ENCODE measurements around the gene RPLP2.
A peak's percentile ranks its signal among the peaks of the same experiment; 100 is the strongest.

RPLP2 gene

DNA sequence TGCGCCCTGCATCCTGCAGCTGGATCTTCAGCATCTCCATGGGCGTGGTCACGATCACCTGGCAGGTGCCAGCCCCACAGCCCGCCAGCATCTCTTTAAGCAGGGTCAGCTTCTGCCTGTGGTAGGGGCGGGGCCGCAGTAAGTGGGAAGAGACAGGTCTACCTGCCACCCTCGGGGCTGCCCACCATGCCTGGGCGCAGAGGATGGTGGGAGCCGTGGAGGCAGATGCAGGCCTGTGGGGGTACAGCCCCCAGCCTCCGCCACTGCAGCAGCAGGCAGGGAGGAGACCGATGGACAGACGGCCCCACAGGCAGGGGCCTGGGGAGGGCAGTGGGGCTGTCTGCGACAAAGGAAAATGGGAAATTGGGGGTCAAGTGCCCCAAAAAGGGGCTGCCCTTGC, 16.9 kb upstream of the RPLP2 start:
- no peak for DNase-seq

DNA sequence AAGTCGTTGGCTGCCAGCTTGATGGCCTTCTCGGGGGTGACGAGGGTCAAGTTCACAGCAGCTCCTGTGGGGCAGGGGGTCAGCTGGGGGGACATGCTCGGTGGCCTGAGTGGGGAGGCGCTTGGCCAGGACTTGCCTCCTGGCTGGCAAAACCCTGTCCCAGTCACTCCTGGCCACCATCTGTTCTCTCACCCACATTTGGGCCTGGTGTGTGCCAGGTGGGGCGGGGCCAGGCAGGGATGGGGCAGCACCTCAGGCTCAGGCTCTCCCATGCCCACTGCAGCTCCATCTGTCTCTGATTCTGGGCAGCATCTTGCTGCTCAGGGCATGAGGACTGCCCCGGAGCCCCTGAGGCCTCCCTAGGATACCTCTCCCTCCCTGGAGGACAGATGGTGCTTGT, 16.2 kb upstream of the RPLP2 start:
- DNase-seq: no peak

DNA sequence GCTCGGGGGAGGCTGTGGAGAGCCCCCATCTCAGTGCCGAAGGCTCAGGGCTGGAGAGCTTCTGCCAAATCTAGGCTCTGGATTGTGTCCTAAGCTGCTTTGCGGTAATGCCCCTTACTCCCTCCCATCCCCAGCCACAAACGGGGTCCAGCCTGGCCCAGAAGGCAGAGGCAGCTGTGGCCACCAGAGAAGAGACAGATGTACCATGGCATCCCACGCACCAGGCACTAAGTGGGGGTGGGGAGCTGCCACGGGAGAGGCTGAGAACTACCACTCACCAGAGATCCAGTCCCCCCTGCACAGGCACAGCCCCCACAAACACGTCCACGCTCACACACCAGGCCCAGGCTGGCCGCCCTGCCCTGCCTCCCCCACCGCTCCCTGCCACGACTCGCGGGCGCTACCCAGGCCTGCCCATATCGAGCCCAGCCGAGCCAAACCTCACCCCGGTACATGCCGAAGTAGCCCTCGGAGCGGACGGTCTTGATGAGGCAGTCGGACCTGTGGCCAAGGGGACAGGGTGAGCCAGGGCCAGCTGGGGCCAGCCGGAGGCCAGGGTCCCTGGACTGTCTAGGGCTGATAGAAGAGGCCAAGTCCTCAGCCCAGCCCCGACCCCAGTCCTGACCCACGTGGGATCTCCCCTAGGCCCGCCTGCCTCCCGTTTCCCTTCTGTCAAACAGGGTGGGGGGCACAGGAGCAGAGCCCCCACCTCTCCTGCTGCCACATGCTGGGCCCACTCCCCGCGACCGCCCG, 15.6 kb upstream of the RPLP2 start:
- no peak for DNase-seq

DNA sequence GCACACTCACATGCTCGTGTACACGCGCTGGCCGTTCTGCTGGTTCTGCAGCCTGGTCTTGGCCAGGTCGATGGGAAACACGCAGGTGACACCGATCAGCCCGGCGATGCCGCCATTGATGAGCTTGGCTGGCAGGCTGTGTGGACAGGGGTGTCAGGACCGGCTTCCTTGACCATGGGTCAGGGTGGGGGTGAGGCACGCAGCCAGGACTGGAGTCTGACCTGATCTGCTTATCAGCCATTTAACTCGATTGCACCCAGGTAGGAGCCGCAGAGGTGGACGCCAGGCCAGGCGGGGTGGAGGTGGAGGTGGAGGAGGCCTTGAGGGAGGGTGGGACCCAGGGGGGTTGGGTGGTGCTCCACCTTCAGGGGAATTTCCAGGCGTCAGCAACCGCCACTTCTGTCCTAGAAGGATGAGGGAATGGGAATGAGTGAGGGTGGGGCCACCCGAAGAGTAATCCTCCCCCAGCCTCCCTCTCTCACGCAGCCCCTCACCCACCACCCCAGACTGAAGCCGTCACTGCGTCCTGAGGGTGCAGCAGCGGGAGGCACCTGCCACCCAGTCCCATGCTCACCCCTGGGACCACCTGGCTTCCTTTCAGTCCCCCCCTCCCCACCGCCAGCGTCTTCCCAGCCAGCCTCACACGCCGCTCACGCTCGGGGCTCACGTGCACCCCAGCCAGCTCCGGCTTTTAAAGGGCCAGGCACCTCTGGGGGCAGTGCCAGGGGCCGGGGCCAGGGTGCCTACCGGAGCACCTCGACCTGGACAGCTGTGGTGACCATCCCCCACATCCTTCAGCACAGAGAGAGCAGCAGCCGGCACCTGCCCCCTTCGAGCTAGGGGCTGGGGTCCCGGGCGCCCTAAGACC, 14.8 kb upstream of the RPLP2 start:
- DNase-seq: no peak

DNA sequence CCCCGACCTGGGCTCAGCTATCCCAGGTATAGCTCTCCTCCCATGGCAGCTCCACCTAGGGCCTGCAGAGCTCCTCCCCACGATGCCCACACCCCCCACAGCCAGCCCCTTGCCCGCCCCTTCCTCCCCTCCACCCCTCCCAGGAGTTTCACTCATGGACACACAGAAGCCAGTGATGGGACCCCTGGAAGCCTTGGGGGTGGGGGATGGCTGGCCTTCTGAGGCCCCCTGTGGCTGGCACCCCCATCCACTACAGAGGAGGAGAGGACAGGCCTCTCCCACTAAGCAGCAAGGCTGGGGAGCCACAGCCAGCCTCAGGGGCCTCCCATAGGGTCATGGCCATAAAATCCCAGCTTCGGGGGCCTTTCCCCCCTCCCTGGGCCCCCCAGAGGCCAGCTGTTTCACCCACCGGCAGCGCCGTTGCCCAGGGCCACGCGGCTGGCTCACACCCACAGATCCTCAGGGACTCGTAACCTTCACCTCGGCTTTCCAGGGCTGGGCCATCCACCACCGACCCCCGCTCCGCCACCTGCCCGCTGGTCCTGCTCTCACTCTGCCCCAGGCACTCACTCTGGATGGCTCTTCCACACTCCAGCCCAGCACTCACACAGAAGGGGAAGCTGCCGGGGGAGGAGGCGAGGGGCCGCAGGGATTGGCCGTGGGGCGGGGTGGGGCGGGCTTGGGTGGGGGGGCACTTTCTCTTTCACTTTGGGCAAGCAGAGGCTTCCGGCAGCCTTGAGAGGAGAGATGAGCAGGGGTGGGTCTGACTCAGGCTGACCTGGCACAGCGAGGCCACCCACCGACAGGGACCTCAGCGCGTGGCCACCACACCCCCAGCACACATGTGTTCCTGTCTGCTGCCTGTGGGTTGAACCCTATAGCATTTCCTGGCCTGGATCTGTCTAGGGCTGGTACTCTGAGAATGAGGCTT, 13.9 kb upstream of the RPLP2 start:
- peak; percentile 90 for DNase-seq

DNA sequence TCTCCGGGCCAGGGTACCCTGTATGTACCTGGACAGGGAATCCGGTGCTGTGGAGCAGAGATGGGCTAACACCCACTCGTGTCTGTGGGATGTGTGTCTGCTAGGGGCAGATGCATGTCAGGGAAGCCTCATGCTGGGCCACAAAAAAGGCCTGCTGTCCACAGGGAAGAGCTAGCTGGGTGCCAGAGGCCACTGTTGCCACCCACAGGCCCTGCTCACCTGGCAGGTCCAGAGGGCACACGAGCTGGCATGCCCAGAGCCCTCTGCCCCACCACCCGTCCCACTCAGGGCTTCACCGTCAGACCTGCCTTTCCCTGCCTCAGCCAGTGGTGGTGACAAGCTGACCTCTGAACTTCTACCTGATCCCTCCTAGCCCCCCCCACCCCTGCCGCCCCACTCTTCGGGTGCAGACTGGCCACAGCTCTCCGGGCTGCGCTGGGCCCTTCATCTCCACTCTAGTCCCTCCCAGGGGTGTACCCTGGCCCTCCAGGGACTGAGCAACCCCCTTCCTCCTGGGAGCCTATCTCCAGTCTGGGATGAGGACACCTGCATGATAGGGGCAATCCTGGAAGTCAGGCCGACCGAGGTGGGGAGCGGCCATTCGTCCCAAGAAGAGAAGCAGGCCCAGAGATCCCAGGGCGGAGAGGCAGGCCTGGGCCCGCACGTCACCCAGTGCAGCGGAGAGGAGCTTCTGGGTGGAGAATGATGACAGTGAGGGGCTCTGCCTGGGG, 13.0 kb upstream of the RPLP2 start:
- no peak for DNase-seq

DNA sequence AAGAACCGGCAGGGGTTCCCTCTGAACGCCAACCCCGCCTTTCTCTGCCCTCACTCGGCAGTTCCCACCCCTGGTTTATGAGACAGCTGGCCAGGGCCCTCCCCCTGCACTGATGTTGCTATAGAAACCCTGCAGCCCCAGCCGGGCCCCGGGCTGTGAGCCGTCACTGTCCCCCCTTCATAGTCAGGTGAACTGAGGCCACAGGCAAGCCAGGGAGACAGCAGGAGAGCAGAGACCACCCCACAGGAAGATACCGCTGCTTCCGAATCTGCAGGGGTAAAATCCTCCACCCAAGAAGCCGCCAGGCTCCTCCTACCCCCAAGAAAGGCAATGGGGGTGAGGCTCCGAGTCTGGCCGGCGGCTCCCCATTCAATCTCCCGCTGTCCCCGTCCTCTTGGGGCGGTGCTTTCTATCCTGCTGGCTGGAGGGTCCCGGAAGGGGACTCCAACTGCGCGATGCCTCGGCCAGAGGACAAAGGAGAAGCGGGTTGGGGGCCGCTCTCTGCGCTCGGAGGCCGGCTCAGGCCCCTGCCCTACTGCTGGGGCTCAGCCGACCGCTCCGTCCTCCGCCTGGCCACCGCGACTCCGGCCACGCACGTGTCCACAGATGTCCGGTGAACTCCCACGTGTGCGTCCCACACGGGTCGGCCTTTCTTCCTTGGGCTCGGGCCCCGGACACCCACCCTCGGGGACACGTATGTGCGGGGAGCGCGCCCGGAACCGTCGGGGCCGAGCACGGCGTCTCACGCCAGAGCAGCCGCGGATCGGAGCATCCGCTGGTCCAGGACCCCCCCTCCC, 12.3 kb upstream of the RPLP2 start:
- peak; percentile 92 for DNase-seq

DNA sequence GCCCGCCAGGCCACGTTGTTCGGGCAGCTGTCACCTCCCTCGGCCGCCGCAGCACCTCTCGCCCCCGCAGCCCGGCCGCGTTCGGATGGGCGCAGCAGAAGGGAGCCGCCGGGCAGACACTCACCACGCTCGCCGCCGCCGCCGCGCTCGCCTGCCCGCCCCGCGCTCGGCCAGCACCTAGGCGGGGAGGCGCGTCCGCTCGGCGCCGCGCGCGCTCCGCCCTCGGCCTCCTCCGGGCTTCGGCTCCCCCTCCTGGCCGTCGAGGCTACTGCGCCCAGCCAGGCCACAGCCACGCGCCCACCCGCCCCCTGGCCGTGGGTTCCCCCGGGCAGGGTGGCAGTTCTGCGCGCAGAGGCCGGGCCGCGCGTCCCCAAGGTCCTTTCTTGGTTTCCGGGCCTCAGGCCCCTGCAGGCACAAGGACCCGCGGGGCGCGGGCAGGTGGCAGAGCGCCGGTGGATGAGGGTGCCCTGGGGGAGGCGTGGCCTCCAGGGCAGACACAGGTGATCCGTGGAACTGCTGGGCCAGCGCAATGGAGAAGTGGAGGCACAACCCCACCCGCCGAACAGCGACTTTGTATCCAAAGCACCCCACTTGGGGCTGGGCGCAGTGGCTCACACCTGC, 11.6 kb upstream of the RPLP2 start, which contains the start of gene SLC25A22:
TSS of gene SLC25A22 (minus strand) at position 189 of the 621 bp plus-strand sequence. CDS start 3,275 bp downstream, outside the sequence.
- peak; percentile 87 for DNase-seq

DNA sequence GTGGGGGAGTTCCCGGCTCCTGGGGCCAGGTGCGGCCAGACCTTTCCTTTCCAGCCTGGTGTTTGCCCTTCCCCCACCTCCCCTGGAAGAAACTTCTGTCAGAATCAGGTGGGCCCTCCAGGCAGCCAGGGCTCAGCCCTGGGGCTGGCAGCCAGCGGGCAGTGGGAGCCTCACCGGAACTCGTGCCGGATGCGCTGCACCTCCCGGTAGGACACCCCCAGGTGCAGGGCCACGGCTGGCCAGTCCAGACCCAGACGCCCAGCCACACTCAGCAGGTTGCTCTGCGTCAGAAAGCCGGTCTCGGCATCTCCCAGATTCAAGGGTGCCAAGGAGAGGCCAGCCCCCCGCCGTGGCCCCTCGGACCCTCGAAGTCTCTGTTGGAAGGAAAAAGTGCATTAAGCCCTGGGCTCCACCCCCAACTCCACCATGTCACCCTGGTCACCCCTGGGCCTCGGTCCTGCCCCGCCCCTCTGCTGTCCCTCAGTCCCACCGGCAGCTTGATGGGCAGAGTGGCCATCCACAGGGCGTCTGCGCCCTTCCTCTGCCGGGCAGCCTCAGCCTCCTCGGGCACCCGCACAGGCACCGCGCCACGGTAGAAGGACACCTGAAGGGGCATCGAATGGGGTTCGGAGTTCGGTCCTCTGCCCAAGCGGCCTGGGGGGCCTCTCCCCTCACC, 10.0 kb upstream of the RPLP2 start:
- no peak for DNase-seq

DNA sequence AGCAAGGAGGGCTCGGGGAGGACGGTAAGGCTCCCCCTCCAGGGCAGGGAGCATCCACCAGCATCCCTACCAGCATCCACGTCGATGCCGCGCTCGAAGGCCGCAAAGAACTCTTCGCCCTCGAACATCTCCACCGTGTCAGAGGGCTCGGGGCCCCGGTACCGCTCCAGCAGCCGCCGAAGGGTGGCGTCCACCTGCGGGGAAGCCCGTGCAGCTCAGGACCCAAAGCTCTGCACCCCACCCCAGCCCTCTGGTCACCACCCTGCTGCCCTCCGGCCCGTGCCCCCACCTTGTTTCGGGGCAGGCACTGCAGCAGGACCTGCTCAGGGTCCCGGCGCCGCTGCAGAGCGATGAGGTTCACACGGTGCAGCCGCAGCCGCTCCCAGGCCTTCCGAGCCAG, 9.3 kb upstream of the RPLP2 start:
- no peak for DNase-seq

DNA sequence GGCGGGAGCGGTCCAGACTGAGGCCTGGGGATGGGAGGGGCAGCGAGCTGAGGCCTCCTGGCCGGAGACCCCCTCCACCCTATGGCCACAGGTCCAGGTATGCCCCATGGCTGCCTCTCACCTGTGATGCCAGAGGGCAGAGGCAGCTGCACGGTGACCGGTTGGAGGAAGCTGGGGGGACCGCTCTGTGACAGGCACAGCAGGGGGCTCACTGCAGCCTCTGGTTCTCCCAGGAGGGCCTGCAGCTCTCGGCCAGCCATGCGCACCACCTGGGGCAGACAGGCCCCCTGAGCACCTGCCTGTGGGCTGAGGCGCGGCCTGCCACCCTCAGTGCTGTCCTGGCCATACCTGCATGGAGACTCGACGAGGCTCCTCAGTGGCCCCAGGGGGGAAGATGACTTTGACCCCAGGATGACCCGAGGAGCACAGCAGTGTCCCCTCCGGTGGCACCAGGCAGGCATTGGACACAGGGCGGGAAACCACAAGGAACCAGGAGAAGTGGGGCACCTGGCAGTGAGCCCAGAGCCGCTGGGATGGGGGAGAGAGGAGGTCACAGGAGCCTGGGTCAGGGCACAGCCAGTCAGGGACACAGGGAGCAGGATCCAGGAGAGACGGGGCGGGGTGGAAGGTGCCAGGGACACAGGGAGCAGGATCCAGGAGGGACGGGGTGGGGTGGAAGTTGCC, 8.5 kb upstream of the RPLP2 start:
- no peak for DNase-seq

DNA sequence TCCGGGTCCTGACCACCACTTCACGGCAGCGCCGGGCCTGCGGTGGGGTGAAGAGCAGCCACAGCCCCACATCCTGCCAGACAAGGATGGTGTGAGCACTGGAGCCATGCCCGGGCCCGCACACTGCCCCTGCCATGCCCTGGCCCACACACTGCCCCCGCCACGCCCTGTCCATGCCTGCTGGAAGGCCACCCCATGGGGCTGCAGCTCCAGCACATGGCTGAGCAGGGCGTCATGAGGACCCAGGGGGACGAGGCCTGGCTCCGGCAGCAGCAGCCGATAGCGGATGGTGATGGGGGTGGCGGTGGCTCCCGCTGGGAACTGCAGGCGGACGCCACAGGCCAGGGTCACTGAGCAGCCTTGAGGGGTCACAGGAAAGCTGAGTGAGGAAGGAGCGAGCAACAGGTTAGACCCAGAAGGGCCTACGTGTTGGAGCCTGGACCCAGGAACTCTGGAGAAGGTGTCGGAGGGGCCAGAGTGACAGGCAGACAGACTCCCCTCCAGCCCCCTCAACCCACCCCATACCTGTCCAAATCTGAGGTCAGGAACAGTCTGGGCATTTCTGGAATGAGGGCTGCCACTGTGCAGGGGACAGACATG, 7.6 kb upstream of the RPLP2 start:
- no peak for DNase-seq

DNA sequence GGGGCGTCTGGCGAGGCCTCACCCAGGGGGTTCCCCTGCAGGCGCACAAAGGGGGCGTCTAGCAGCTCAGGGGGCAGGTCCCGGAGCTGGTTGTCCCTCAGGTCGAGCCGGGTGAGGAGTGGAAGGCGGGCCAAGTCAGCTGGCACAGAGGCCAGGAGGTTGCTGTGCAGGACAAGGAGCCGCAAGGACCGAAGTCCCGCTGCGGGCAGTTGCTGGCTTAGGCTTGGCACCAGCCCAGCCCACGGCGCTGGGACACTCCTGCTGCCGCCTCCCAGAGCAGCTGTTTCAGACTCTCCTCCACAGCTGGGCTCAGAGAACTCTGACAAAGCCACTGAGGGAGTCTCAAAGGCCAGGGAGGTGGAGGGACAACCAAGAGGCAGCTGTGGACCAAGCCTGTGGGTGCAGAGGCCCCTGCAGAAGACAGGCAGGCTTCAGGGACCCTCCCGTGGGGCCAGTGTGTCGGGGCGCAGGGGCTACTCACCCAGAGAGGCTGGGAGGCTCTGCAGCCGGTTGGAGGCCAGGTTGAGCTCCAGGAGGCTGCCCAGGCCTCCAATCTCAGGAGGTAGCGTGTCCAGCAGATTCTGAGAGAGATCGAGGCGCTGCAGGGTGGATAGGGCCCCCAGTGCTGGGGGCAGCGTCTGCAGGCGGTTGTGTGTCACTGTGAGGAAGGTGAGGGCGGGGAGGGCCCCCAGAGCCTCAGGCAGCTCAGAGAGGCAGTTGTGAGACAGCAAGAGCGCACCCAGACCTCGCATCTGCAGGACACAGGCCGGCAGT, 6.9 kb upstream of the RPLP2 start:
- DNase-seq: no peak

DNA sequence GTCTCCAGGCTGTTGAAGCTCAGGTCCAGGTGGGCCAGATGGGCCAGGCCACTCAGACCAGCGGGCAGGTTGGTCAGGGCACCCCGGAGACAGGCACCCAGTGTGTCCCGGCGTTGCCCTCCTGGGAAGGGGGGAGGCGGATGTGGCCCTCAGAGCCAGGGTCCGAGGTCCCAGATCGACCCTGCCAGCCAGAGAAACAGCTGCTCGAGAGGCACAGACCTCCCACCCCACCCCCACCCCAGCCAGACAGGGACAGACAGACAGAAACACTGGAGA, 6.4 kb upstream of the RPLP2 start:
- no peak for DNase-seq

DNA sequence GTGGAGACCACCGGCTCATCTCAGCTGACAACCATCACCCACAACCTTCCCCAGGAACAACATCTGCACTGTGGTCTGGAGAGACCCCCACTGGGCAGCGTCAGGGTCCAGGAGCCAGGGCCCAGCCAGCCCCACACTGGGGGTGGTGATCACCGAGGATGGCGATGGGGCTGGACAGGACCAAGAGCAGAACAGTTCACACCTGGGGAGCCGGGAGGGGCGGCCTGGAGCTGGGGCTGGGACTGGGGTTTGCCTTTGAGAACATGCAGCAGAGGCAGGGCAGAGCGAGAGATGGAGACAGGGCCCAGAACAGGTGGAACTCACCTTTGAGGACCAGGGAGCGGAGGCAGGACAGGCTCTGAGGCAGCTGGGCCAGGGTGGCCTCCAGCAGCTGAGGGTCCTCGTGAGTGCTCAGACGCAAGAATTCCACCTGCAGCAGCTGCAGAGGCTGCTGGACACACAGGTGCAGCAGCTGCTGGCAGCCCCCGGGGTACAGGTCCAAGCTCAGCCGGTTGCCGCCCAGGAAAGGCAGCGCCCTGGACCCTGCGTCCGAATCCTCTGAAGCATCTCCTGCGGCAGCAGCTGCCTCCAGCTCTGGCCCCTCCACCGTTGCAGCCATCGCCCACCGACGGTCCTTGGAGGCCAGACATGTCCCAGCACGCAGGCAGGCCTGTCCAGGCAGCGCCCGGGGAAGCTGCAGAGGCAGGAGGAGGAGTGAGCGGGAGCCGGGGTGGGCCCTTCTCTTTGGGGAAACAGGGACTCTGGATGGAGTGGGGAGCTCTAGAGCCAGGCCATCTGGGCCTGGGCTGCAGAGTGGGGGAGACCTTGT, 5.8 kb upstream of the RPLP2 start:
- DNase-seq: no peak

DNA sequence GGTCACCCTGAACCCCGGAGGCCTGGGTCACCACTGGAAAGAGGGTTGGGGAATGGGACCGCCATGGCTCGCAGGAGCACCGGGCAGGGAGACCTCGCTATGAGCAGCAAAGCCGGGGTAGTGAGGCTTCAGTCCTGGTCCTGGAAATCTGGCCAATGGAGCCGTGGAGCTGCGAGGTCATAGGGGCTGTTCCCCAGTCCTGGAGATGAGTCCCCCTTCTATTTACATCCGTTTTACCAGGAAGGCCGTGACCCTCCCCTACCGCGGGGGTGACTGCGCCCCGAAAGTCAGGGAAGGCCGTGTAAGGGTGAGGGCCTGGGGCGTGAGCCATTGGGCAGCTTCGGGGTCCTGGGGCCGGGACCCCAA, 5.2 kb upstream of the RPLP2 start:
- no peak for DNase-seq

DNA sequence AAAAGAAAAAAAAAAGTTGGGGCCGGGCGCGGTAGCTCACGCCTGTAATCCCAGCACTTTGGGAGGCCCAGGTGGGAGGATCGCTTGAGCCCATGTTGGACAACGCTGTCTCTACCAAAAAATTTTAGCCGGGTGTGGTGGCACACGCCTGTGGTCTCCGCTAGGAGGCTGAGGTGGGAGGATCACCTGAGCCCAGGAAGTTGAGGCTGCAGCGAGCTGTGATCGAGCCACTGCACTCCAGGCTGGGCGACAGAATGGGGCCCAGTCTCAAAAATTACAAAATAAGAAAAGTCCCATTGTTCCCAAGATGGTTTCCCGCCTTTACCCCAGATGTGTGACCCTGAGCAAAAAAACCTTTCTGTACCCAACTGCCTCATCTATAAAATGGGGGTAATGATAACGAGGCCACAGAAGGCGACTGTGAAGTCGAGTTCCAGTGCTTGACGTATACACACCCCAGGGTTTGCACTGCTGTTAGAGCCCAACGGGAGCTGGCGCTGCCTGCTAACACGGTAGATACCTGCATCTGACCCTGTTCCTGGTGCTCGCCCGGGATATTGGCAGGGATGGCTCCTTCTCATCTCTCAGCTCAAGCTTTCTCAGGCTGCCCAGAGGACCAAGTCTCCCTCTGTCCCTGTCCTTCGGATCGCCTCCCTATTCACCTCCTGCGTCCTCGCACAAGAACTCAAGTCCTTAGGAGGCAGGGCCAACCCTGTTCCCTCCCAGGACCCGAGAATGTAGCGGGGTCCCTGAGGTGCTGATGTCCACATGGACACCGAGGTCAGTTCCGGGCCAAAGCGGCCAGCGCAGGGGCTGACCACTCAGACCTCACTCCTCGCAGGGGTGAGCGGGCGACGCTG, 1.1 kb upstream of the RPLP2 start:
- DNase-seq: no peak
